ENCODE measurements around the gene TCERG1L.

- TF ChIP-seq CTCF (IDR thresholded peaks at IDR 0.05) = no peak
- no peak for TF ChIP-seq POLR2A (IDR thresholded peaks at IDR 0.05)
Measured at GRCh38 chr10:131240691-131241090, 70.8 kb downstream of the TCERG1L start.
